NCI-H2196 treated with DMSO at 0.1 percent for 48 hours (cell line): ENCODE results near the gene SCO1.
A peak's percentile ranks its signal among the peaks of the same experiment; 100 is the strongest.

Experiments
- DNase-seq: peaks from one replicate; lab custom pipeline; 2025; ENCODE audit not compliant: unreplicated experiment; lab: John Stamatoyannopoulos, UW

Gene SCO1

GRCh38 chr17:10657148-10657547, 40.2 kb downstream of the SCO1 start, which contains the start of gene MYH3:
MYH3 (minus strand) TSS chr17:10657309; CDS start chr17:10655064, 2,245 bp downstream.
- DNase-seq, result no peak

GRCh38 chr17:10653987-10654386, 43.3 kb downstream of the SCO1 start:
- DNase-seq, result no peak

GRCh38 chr17:10652984-10653659, 44.2 kb downstream of the SCO1 start:
- no peak for DNase-seq

- DNase-seq, result no peak
These were observed 45.4 kb downstream of the SCO1 start for GRCh38 chr17:10651927-10652326.

- DNase-seq, result no peak
These were observed 47.7 kb downstream of the SCO1 start for GRCh38 chr17:10649602-10650001.

- DNase-seq, result no peak
These were observed 48.4 kb downstream of the SCO1 start for GRCh38 chr17:10648956-10649355.

GRCh38 chr17:10648381-10648780, 49.0 kb downstream of the SCO1 start:
- no peak for DNase-seq

- peak; percentile 6 for DNase-seq
These were observed 50.8 kb downstream of the SCO1 start for GRCh38 chr17:10646392-10646990.

GRCh38 chr17:10640475-10640874, 56.9 kb downstream of the SCO1 start:
- DNase-seq, result no peak

GRCh38 chr17:10638151-10638550, 59.2 kb downstream of the SCO1 start:
- no peak for DNase-seq

- no peak for DNase-seq
These were observed 62.0 kb downstream of the SCO1 start for GRCh38 chr17:10635290-10635689.

- no peak for DNase-seq
These were observed 63.5 kb downstream of the SCO1 start for GRCh38 chr17:10633738-10634379.

GRCh38 chr17:10631701-10632100, 65.6 kb downstream of the SCO1 start:
- no peak for DNase-seq

GRCh38 chr17:10631048-10631700, 66.2 kb downstream of the SCO1 start:
- DNase-seq, result no peak

- no peak for DNase-seq
These were observed 67.6 kb downstream of the SCO1 start for GRCh38 chr17:10629706-10630105.

- DNase-seq, result no peak
These were observed 68.6 kb downstream of the SCO1 start for GRCh38 chr17:10628756-10629155.

- DNase-seq, result no peak
These were observed 70.9 kb downstream of the SCO1 start for GRCh38 chr17:10626390-10626789.

- no peak for DNase-seq
These were observed 72.4 kb downstream of the SCO1 start for GRCh38 chr17:10624969-10625368.

- no peak for DNase-seq
These were observed 73.5 kb downstream of the SCO1 start for GRCh38 chr17:10623737-10624338.

- DNase-seq, result no peak
These were observed 74.5 kb downstream of the SCO1 start for GRCh38 chr17:10622617-10623485.
